Gastroesophageal sphincter (tissue), 3 donors: ENCODE measurements around the gene MRPL55.

Experiments used
- EP300 ChIP-seq: sonication (generic); formaldehyde crosslinking; IDR thresholded peaks from one replicate; pipeline ENCODE4 v1.6.1; 2017; ENCODE audit warnings: antibody characterized with exemption, mild to moderate bottlenecking
- POLR2A ChIP-seq, 2 donors: fragments of 450-650 bp; IDR thresholded peaks; one replicate each; pipeline ENCODE4 v1.6.1; 2017; ENCODE audit warnings: antibody characterized with exemption in 2 of 2, mild to moderate bottlenecking in 2 of 2, moderate library complexity in 1 of 2
- POLR2AphosphoS5 ChIP-seq: sonication (generic); formaldehyde crosslinking; IDR thresholded peaks from one replicate; pipeline ENCODE4 v1.6.1; 2017; ENCODE audit warnings: antibody characterized with exemption
- TF ChIP-seq, protein P1 (sequence below), 4 experiments: fragments of 200-600 bp in 2 of 4; fragments of 450-650 bp in 2 of 4; sonication (generic) in 1 of 4; IDR thresholded peaks; one replicate each; pipeline ENCODE4 v1.5.1; 2017 to 2019; ENCODE audit warnings: antibody characterized with exemption in 4 of 4, mild to moderate bottlenecking in 2 of 4, moderate library complexity in 2 of 4

DNA sequence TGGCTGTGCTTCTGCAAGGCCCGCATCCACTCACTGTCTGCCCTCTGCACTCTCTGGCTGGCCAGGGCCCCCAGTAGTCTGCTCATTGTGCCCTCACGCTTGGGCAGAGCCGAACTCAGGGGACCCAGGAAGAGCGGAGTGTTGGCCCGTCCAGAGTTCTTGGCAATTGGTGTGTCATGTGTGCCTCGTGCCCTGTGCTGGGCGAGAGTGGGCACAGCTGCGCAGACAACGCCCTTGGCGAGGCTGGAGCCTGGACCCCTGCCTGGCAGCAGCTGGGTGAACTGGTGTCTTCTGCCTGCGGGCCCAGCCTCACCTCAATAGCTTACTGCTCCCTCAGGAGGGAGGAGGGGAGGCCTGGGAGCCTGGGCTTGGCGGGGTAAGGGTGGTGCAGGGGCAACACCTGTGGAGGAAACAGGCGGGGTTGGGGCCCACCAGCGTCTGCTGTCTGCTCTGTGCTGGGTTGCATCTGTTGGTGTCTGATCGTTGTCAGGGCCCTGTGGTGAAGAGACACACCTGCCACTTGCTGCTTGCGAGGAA lies 33.1 kb upstream of the MRPL55 start:
- TF ChIP-seq, protein P1, sequence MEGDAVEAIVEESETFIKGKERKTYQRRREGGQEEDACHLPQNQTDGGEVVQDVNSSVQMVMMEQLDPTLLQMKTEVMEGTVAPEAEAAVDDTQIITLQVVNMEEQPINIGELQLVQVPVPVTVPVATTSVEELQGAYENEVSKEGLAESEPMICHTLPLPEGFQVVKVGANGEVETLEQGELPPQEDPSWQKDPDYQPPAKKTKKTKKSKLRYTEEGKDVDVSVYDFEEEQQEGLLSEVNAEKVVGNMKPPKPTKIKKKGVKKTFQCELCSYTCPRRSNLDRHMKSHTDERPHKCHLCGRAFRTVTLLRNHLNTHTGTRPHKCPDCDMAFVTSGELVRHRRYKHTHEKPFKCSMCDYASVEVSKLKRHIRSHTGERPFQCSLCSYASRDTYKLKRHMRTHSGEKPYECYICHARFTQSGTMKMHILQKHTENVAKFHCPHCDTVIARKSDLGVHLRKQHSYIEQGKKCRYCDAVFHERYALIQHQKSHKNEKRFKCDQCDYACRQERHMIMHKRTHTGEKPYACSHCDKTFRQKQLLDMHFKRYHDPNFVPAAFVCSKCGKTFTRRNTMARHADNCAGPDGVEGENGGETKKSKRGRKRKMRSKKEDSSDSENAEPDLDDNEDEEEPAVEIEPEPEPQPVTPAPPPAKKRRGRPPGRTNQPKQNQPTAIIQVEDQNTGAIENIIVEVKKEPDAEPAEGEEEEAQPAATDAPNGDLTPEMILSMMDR (IDR thresholded peaks at IDR 0.05): no peak
- TF ChIP-seq EP300 (no peak), POLR2A (IDR thresholded peaks at IDR 0.05) (no peak), POLR2AphosphoS5 (no peak)
